Anterior cingulate cortex (tissue), 58 donors: Measurements from ENCODE around the gene SCAF8.

Experiments used
- DNase-seq, 58 donors: peaks; one replicate each; lab custom pipeline; 2025; lab: John Stamatoyannopoulos, UW

Gene SCAF8

GRCh38 chr6:154876486-154877280, 143.5 kb downstream of the SCAF8 start:
- DNase-seq = no peak

GRCh38 chr6:154878871-154879491, 145.8 kb downstream of the SCAF8 start:
- DNase-seq = no peak

- DNase-seq = no peak
Measured at GRCh38 chr6:154882107-154882506, 148.9 kb downstream of the SCAF8 start.
